SK-N-SH (cell line): ENCODE data around the gene MAP4K3. TPM values are rescaled to one million over a fixed set of nuclear protein-coding genes. Genes with fewer than 3 reads are reported as not detected.

Experiments
- CTCF ChIA-PET: fragments of 300-600, 350-600 bp; formaldehyde crosslinking; extraction: SDS; loops from one replicate; lab custom pipeline; 2021; lab: Yijun Ruan, JAX
- POLR2A ChIA-PET: fragments of 350-600 bp; sonication (Branson Sonifier 250); formaldehyde crosslinking; extraction: SDS; loops from one replicate; lab custom pipeline; 2020; ENCODE audit warnings: antibody characterized with exemption, inconsistent platforms; lab: Yijun Ruan, JAX
- DNase-seq: peaks from one replicate; pipeline ENCODE4 v3.0.0; 2012
- H2AFZ ChIP-seq: fragments of 200-600 bp; sonication (generic); 2 replicates; pipeline ENCODE4 v1.8.1; 2016; ENCODE audit warnings: antibody characterized with exemption, mild to moderate bottlenecking, low read depth
- H3F3A ChIP-seq: fragments of 200-600 bp; sonication (generic); replicated peaks from 2 replicates; pipeline ENCODE3; 2016; ENCODE audit warnings: antibody characterized with exemption, mild to moderate bottlenecking; ENCODE audit not compliant: insufficient read depth
- H3K27ac ChIP-seq, 2 experiments: fragments of 200-500 bp in 1 of 2; fragments of 200-600 bp in 1 of 2; sonication (Bioruptor generic) in 1 of 2; sonication (generic), shearing (Covaris generic) in 1 of 2; 2 replicates each; pipeline versions ENCODE4 v1.5.1 to v1.6.1; 2014 to 2016; ENCODE audit warnings: low read depth in 2 of 2, inconsistent platforms in 1 of 2, low read length in 1 of 2, mild to moderate bottlenecking in 1 of 2, mixed read lengths in 1 of 2
- H3K27me3 ChIP-seq: fragments of 200-600 bp; sonication (generic), shearing (Covaris generic); 2 replicates; pipeline ENCODE4 v1.6.1; 2016; ENCODE audit warnings: mixed run types; ENCODE audit not compliant: insufficient read depth
- H3K36me3 ChIP-seq, 2 experiments: fragments of 200-500 bp in 1 of 2; fragments of 200-600 bp in 1 of 2; sonication (Bioruptor generic) in 1 of 2; sonication (generic) in 1 of 2; replicated peaks in 1 of 2; 2 replicates each; pipeline versions ENCODE3 to v1.5.1; 2014 to 2016; ENCODE audit warnings: low read length in 1 of 2, mild to moderate bottlenecking in 1 of 2; ENCODE audit not compliant: insufficient read depth in 2 of 2, control insufficient read depth in 1 of 2
- H3K4me1 ChIP-seq, 2 experiments: fragments of 200-500 bp in 1 of 2; fragments of 200-600 bp in 1 of 2; sonication (Bioruptor generic) in 1 of 2; sonication (generic), shearing (Covaris generic) in 1 of 2; 2 replicates each; pipeline versions ENCODE4 v1.5.1 to v1.6.1; 2014 to 2016; ENCODE audit warnings: low read depth in 1 of 2, low read length in 1 of 2, mixed run types in 1 of 2; ENCODE audit not compliant: insufficient read depth in 2 of 2, control insufficient read depth in 1 of 2
- H3K4me2 ChIP-seq: fragments of 200-600 bp; sonication (generic), shearing (Covaris generic); 2 replicates; pipeline ENCODE4 v1.6.1; 2017; ENCODE audit warnings: mixed run types
- H3K4me3 ChIP-seq, 2 experiments: fragments of 200-500 bp in 1 of 2; fragments of 200-600 bp in 1 of 2; sonication (Bioruptor generic) in 1 of 2; sonication (generic), shearing (Covaris generic) in 1 of 2; 2 replicates each; pipeline versions ENCODE4 v1.5.1 to v1.8.1; 2014 to 2016; ENCODE audit warnings: low read depth in 2 of 2, inconsistent platforms in 1 of 2, low read length in 1 of 2, mild to moderate bottlenecking in 1 of 2, mixed read lengths in 1 of 2, moderate library complexity in 1 of 2
- H3K79me2 ChIP-seq: fragments of 200-600 bp; sonication (generic); 2 replicates; pipeline ENCODE4 v1.8.1; 2017; ENCODE audit warnings: mild to moderate bottlenecking; ENCODE audit not compliant: insufficient read depth
- H3K9ac ChIP-seq: fragments of 200-600 bp; sonication (generic); 2 replicates; pipeline ENCODE4 v1.6.1; 2017; ENCODE audit warnings: mixed run types
- H3K9me2 ChIP-seq: fragments of 200-600 bp; sonication (generic); 2 replicates; pipeline ENCODE4 v1.6.1; 2017; ENCODE audit warnings: mixed run types
- H3K9me3 ChIP-seq: fragments of 200-600 bp; sonication (generic); 2 replicates; pipeline ENCODE4 v1.6.1; 2017; ENCODE audit warnings: mixed run types, mild to moderate bottlenecking, moderate library complexity
- H4K20me1 ChIP-seq: fragments of 200-600 bp; sonication (generic); 2 replicates; pipeline ENCODE4 v1.6.1; 2017; ENCODE audit warnings: mild to moderate bottlenecking, mixed run types; ENCODE audit not compliant: insufficient read depth
- CHD2 ChIP-seq: fragments of 150-350 bp; IDR thresholded peaks from 2 replicates; pipeline ENCODE4 v1.6.1; 2018; ENCODE audit warnings: low read length; ENCODE audit not compliant: partially characterized antibody
- FOSL2 ChIP-seq: IDR thresholded peaks from 2 replicates; pipeline ENCODE4 v1.4.0; 2012; ENCODE audit warnings: low read depth, mild to moderate bottlenecking, moderate library complexity, borderline replicate concordance
- FOXJ3 ChIP-seq: sonication (generic); formaldehyde crosslinking; IDR thresholded peaks from 2 replicates; pipeline ENCODE4 v1.5.1; 2020; ENCODE audit warnings: mild to moderate bottlenecking, missing genetic modification reagents
- JUND ChIP-seq: IDR thresholded peaks from 2 replicates; pipeline ENCODE4 v1.4.0; 2012
- MXI1 ChIP-seq: IDR thresholded peaks from 2 replicates; pipeline ENCODE4 v1.6.1; 2012; ENCODE audit warnings: mild to moderate bottlenecking, low read depth, low read length, improper control_type of control experiment
- NFIC ChIP-seq: IDR thresholded peaks from 2 replicates; pipeline ENCODE4 v1.4.0; 2012; ENCODE audit warnings: borderline replicate concordance
- NRF1 ChIP-seq: IDR thresholded peaks from 2 replicates; pipeline ENCODE4 v1.6.1; 2012; ENCODE audit warnings: low read depth, mild to moderate bottlenecking, low read length
- RAD21 ChIP-seq: IDR thresholded peaks from 2 replicates; pipeline ENCODE4 v1.6.1; 2012; ENCODE audit warnings: mild to moderate bottlenecking, low read length
- SMC3 ChIP-seq: IDR thresholded peaks from 2 replicates; pipeline ENCODE4 v1.6.1; 2012; ENCODE audit warnings: low read depth, low read length, improper control_type of control experiment
- TAF1 ChIP-seq: IDR thresholded peaks from 2 replicates; pipeline ENCODE4 v1.6.1; 2012; ENCODE audit warnings: low read depth, mild to moderate bottlenecking, low read length, moderate library complexity, borderline replicate concordance
- WGBS: methylation state at CpG from one replicate; pipeline ENCODE4 v1.1.6; 2017; ENCODE audit warnings: low lambda C conversion rate; 5-methylcytosine and 5-hydroxymethylcytosine counted together
- polyA plus RNA-seq, 3 experiments: library from polyadenylated mRNA; depleted of rRNA; stranded (reverse); fragments of >200 nt; gene quantifications; 2 replicates each; pipeline ENCODE4 v1.2.3, GENCODE V29; 2012
- TF ChIP-seq, protein P1 (sequence below): fragments of 150-350 bp; IDR thresholded peaks from 2 replicates; pipeline ENCODE4 v1.6.1; 2017; ENCODE audit warnings: antibody characterized with exemption, low read length, low read depth, borderline replicate concordance
- TF ChIP-seq, protein P2 (sequence below): fragments of 150-350 bp; IDR thresholded peaks from 2 replicates; pipeline ENCODE4 v1.6.1; 2016; ENCODE audit warnings: mild to moderate bottlenecking, low read depth, low read length
- TF ChIP-seq, protein P3 (sequence below): fragments of 200-600 bp; sonication (generic); IDR thresholded peaks from 2 replicates; pipeline ENCODE4 v1.6.1; 2017; ENCODE audit warnings: antibody characterized with exemption, mild to moderate bottlenecking, moderate library complexity
- TF ChIP-seq, protein P4 (sequence below): IDR thresholded peaks from 2 replicates; pipeline ENCODE4 v1.6.1; 2012; ENCODE audit warnings: mild to moderate bottlenecking, low read depth, low read length, moderate library complexity

MAP4K3 gene
- polyA plus RNA-seq, 1 of the 3 experiments (the other 2 are of a cell fraction): 8.8 TPM

DNA sequence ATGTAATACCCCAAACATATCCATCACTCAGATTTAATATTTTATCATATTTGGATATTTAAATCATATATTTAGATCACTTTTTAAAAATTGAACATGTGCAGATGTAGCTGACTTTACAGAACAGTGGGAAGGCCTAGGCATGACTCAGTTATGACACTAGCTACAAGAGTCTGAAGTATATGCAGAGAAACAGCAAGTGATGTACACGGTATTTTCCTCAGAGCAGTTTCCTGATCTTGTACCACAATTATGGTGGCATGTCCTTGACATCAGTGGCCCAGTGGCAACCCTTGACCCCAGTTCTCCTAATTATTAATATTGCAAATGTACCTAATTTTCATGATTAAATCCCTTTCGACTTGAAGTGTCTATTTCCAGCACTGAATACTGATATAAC lies 221.5 kb downstream of the MAP4K3 start:
- Histone ChIP-seq H3K27me3 (no peaks in the 10 kb centered on the region), H3K4me1 (peaks cover 0 to 3% of the 10 kb centered on the region in 2 experiments; a peak in 1 of 4 replicates), H3K9ac (no peak overlapping the region), H4K20me1 (no peaks in the 10 kb centered on the region), H3K36me3 (no peaks in the 10 kb centered on the region), H3K27ac (no peak overlapping the region), H3K9me3 (no peaks in the 10 kb centered on the region), H3K4me2 (no peak overlapping the region), H2AFZ (no peak overlapping the region), H3F3A (no peaks in the 10 kb centered on the region), H3K9me2 (no peaks in the 10 kb centered on the region), H3K4me3 (no peak overlapping the region), H3K79me2 (no peaks in the 10 kb centered on the region)
- ChIA-PET POLR2A (no interaction called here), CTCF (no interaction called here)
- no peak for DNase-seq
- 79% methylated on average over 2 of the region's 2 CpGs for WGBS
- TF ChIP-seq, protein P1, sequence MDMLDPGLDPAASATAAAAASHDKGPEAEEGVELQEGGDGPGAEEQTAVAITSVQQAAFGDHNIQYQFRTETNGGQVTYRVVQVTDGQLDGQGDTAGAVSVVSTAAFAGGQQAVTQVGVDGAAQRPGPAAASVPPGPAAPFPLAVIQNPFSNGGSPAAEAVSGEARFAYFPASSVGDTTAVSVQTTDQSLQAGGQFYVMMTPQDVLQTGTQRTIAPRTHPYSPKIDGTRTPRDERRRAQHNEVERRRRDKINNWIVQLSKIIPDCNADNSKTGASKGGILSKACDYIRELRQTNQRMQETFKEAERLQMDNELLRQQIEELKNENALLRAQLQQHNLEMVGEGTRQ: no peak
- TF ChIP-seq, protein P2, sequence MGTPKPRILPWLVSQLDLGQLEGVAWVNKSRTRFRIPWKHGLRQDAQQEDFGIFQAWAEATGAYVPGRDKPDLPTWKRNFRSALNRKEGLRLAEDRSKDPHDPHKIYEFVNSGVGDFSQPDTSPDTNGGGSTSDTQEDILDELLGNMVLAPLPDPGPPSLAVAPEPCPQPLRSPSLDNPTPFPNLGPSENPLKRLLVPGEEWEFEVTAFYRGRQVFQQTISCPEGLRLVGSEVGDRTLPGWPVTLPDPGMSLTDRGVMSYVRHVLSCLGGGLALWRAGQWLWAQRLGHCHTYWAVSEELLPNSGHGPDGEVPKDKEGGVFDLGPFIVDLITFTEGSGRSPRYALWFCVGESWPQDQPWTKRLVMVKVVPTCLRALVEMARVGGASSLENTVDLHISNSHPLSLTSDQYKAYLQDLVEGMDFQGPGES: no peak
- TF ChIP-seq MXI1: no peak
- no peak for TF ChIP-seq SMC3
- no peak for TF ChIP-seq NRF1
- no peak for TF ChIP-seq JUND
- TF ChIP-seq, protein P3, sequence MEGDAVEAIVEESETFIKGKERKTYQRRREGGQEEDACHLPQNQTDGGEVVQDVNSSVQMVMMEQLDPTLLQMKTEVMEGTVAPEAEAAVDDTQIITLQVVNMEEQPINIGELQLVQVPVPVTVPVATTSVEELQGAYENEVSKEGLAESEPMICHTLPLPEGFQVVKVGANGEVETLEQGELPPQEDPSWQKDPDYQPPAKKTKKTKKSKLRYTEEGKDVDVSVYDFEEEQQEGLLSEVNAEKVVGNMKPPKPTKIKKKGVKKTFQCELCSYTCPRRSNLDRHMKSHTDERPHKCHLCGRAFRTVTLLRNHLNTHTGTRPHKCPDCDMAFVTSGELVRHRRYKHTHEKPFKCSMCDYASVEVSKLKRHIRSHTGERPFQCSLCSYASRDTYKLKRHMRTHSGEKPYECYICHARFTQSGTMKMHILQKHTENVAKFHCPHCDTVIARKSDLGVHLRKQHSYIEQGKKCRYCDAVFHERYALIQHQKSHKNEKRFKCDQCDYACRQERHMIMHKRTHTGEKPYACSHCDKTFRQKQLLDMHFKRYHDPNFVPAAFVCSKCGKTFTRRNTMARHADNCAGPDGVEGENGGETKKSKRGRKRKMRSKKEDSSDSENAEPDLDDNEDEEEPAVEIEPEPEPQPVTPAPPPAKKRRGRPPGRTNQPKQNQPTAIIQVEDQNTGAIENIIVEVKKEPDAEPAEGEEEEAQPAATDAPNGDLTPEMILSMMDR: no peak
- TF ChIP-seq NFIC: no peak
- no peak for TF ChIP-seq FOSL2
- no peak for TF ChIP-seq TAF1
- TF ChIP-seq, protein P4, sequence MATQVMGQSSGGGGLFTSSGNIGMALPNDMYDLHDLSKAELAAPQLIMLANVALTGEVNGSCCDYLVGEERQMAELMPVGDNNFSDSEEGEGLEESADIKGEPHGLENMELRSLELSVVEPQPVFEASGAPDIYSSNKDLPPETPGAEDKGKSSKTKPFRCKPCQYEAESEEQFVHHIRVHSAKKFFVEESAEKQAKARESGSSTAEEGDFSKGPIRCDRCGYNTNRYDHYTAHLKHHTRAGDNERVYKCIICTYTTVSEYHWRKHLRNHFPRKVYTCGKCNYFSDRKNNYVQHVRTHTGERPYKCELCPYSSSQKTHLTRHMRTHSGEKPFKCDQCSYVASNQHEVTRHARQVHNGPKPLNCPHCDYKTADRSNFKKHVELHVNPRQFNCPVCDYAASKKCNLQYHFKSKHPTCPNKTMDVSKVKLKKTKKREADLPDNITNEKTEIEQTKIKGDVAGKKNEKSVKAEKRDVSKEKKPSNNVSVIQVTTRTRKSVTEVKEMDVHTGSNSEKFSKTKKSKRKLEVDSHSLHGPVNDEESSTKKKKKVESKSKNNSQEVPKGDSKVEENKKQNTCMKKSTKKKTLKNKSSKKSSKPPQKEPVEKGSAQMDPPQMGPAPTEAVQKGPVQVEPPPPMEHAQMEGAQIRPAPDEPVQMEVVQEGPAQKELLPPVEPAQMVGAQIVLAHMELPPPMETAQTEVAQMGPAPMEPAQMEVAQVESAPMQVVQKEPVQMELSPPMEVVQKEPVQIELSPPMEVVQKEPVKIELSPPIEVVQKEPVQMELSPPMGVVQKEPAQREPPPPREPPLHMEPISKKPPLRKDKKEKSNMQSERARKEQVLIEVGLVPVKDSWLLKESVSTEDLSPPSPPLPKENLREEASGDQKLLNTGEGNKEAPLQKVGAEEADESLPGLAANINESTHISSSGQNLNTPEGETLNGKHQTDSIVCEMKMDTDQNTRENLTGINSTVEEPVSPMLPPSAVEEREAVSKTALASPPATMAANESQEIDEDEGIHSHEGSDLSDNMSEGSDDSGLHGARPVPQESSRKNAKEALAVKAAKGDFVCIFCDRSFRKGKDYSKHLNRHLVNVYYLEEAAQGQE: no peak
- no peak for TF ChIP-seq FOXJ3
- TF ChIP-seq RAD21: no peak
- no peak for TF ChIP-seq CHD2
- TF ChIP-seq, all 33 proteins: peak for 0
